A549 (cell line): Measurements from ENCODE around the gene CPNE4.

Experiments used
- ESRRA ChIP-seq: fragments of 150-350 bp; IDR thresholded peaks from 2 replicates; pipeline ENCODE4 v1.6.1; 2014; ENCODE audit warnings: mild to moderate bottlenecking, low read length, borderline replicate concordance
- JUNB ChIP-seq: fragments of >200 bp; sonication (Bioruptor Twin); formaldehyde crosslinking; IDR thresholded peaks from 2 replicates; pipeline ENCODE4 v1.6.1; 2016
- POLR2A ChIP-seq: IDR thresholded peaks from 2 replicates; pipeline ENCODE4 v1.6.1; 2012; ENCODE audit warnings: mild to moderate bottlenecking, low read length
- RAD21 ChIP-seq, 2 experiments: fragments of >200 bp in 1 of 2; sonication (Bioruptor Twin) in 1 of 2; formaldehyde crosslinking in 1 of 2; IDR thresholded peaks in 1 of 2; conservative IDR thresholded peaks in 1 of 2; 2 replicates in 1 of 2; 3 replicates in 1 of 2; pipeline ENCODE4 v1.6.1; 2012 to 2018; ENCODE audit warnings: inconsistent platforms in 1 of 2
- RNF2 ChIP-seq: fragments of 200-600 bp; sonication (generic); IDR thresholded peaks from 2 replicates; pipeline ENCODE4 v1.6.1; 2016; ENCODE audit warnings: low read depth, mild to moderate bottlenecking, antibody characterized with exemption, moderate library complexity, borderline replicate concordance
- SMC3 ChIP-seq: fragments of >200 bp; sonication (Bioruptor Twin); formaldehyde crosslinking; IDR thresholded peaks from 3 replicates; pipeline ENCODE4 v1.6.1; 2018; ENCODE audit warnings: inconsistent platforms
- TP53 ChIP-seq: fragments of 250-450 bp; sonication (Bioruptor Pico); IDR thresholded peaks from 2 replicates; pipeline ENCODE4 v1.5.0; 2021; ENCODE audit warnings: mild to moderate bottlenecking, moderate library complexity
- TF ChIP-seq, protein P1 (sequence below): fragments of >200 bp; sonication (Bioruptor Twin); formaldehyde crosslinking; IDR thresholded peaks from 3 replicates; pipeline ENCODE4 v1.5.1; 2016
- TF ChIP-seq, protein P2 (sequence below): fragments of 200-600 bp; sonication (generic); IDR thresholded peaks from 2 replicates; pipeline ENCODE4 v1.6.1; 2016; ENCODE audit warnings: antibody characterized with exemption, mild to moderate bottlenecking, moderate library complexity
- TF ChIP-seq, protein P3 (sequence below): fragments of 450-650 bp; IDR thresholded peaks from 2 replicates; pipeline ENCODE4 v1.6.1; 2014; ENCODE audit warnings: antibody characterized with exemption

DNA sequence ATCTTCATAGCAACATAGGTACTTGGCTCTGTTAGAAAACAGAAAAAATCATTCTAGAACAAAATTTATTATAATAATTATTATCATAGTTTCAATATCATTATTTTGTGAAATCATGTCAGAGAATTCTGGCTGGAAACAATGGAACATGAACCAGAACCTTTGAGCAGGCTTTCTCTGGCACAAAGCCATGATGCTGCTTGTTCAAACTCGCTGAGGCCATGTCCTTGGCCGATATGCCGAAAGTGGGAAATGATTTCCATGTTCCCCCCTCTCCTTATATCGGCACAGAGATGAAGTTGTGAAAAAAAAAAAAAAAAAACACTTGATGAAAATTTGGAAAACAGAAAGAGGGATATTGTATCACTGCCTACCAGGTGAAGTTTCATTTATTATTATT lies 483.1 kb downstream of the CPNE4 start:
- TF ChIP-seq, protein P1, sequence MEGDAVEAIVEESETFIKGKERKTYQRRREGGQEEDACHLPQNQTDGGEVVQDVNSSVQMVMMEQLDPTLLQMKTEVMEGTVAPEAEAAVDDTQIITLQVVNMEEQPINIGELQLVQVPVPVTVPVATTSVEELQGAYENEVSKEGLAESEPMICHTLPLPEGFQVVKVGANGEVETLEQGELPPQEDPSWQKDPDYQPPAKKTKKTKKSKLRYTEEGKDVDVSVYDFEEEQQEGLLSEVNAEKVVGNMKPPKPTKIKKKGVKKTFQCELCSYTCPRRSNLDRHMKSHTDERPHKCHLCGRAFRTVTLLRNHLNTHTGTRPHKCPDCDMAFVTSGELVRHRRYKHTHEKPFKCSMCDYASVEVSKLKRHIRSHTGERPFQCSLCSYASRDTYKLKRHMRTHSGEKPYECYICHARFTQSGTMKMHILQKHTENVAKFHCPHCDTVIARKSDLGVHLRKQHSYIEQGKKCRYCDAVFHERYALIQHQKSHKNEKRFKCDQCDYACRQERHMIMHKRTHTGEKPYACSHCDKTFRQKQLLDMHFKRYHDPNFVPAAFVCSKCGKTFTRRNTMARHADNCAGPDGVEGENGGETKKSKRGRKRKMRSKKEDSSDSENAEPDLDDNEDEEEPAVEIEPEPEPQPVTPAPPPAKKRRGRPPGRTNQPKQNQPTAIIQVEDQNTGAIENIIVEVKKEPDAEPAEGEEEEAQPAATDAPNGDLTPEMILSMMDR, result no peak
- TF ChIP-seq POLR2A (no peak), JUNB (no peak), TP53 (CRISPR knock-in tag) (no peak), RNF2 (no peak), RAD21 (conservative IDR thresholded peaks at IDR 0.05 in 1 of 2, IDR thresholded peaks at IDR 0.05 in 1 of 2) (no peak), ESRRA (no peak), SMC3 (no peak)
- TF ChIP-seq, protein P2, sequence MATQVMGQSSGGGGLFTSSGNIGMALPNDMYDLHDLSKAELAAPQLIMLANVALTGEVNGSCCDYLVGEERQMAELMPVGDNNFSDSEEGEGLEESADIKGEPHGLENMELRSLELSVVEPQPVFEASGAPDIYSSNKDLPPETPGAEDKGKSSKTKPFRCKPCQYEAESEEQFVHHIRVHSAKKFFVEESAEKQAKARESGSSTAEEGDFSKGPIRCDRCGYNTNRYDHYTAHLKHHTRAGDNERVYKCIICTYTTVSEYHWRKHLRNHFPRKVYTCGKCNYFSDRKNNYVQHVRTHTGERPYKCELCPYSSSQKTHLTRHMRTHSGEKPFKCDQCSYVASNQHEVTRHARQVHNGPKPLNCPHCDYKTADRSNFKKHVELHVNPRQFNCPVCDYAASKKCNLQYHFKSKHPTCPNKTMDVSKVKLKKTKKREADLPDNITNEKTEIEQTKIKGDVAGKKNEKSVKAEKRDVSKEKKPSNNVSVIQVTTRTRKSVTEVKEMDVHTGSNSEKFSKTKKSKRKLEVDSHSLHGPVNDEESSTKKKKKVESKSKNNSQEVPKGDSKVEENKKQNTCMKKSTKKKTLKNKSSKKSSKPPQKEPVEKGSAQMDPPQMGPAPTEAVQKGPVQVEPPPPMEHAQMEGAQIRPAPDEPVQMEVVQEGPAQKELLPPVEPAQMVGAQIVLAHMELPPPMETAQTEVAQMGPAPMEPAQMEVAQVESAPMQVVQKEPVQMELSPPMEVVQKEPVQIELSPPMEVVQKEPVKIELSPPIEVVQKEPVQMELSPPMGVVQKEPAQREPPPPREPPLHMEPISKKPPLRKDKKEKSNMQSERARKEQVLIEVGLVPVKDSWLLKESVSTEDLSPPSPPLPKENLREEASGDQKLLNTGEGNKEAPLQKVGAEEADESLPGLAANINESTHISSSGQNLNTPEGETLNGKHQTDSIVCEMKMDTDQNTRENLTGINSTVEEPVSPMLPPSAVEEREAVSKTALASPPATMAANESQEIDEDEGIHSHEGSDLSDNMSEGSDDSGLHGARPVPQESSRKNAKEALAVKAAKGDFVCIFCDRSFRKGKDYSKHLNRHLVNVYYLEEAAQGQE, result no peak
- TF ChIP-seq, protein P3, sequence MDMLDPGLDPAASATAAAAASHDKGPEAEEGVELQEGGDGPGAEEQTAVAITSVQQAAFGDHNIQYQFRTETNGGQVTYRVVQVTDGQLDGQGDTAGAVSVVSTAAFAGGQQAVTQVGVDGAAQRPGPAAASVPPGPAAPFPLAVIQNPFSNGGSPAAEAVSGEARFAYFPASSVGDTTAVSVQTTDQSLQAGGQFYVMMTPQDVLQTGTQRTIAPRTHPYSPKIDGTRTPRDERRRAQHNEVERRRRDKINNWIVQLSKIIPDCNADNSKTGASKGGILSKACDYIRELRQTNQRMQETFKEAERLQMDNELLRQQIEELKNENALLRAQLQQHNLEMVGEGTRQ, result no peak
